Osteocyte (in vitro differentiated cells): ENCODE measurements around the gene CKAP4. TPM values are rescaled to one million over a fixed set of nuclear protein-coding genes. Genes with fewer than 3 reads are reported as not detected.

Experiments
- DNase-seq: peaks from one replicate; pipeline ENCODE4 v3.0.0; 2021; ENCODE audit warnings: mixed read lengths; ENCODE audit not compliant: unreplicated experiment; ENCODE audit errors: extremely low spot score
- H3K27ac Mint-ChIP-seq: one replicate; pipeline ENCODE4 v1.8.0; 2021; ENCODE audit warnings: mild to moderate bottlenecking, mixed read lengths; ENCODE audit not compliant: unreplicated experiment
- H3K27me3 Mint-ChIP-seq: one replicate; pipeline ENCODE4 v1.8.0; 2021; ENCODE audit warnings: mixed read lengths; ENCODE audit not compliant: unreplicated experiment
- H3K36me3 Mint-ChIP-seq: one replicate; pipeline ENCODE4 v1.8.0; 2021; ENCODE audit warnings: mixed read lengths; ENCODE audit not compliant: unreplicated experiment
- H3K4me1 Mint-ChIP-seq: one replicate; pipeline ENCODE4 v1.8.0; 2021; ENCODE audit warnings: mixed read lengths; ENCODE audit not compliant: unreplicated experiment
- H3K4me3 Mint-ChIP-seq: one replicate; pipeline ENCODE4 v1.8.0; 2021; ENCODE audit warnings: mild to moderate bottlenecking, moderate library complexity, mixed read lengths; ENCODE audit not compliant: unreplicated experiment
- H3K9me3 Mint-ChIP-seq: one replicate; pipeline ENCODE4 v1.8.0; 2021; ENCODE audit warnings: mixed read lengths; ENCODE audit not compliant: unreplicated experiment
- CTCF ChIP-seq: fragments of 200-600 bp; sonication (generic); IDR thresholded peaks from 2 replicates; pipeline ENCODE4 v1.5.0; 2021; ENCODE audit warnings: antibody characterized with exemption, mild to moderate bottlenecking, moderate library complexity
- total RNA-seq: library from RNA; stranded (reverse); gene quantifications from 2 replicates; pipeline ENCODE4 v1.2.1, GENCODE V29; 2021

Gene CKAP4
- total RNA-seq, 1 donor from 2014 or later = 182 TPM

- no peak overlapping the region for H3K27ac Mint-ChIP-seq
- H3K4me1 Mint-ChIP-seq = peaks cover 2% of the 10 kb centered on the region
- no peaks in the 10 kb centered on the region for H3K9me3 Mint-ChIP-seq
- TF ChIP-seq CTCF = no peak
- no peak for DNase-seq
- H3K4me3 Mint-ChIP-seq = no peak overlapping the region
- peaks cover 20% of the 10 kb centered on the region for H3K36me3 Mint-ChIP-seq
- H3K27me3 Mint-ChIP-seq = no peaks in the 10 kb centered on the region
Measured at GRCh38 chr12:106233011-106233410, 14.8 kb downstream of the CKAP4 start.

GRCh38 chr12:106229036-106229591 is 18.7 kb downstream of the CKAP4 start:
- Mint-ChIP-seq H3K4me3 (no peak overlapping the region), H3K4me1 (peaks cover 11% of the 10 kb centered on the region), H3K27me3 (no peaks in the 10 kb centered on the region), H3K9me3 (no peaks in the 10 kb centered on the region), H3K36me3 (peaks cover 4% of the 10 kb centered on the region), H3K27ac (no peak overlapping the region)
- DNase-seq = no peak
- no peak for TF ChIP-seq CTCF

- TF ChIP-seq CTCF = no peak
- H3K27me3 Mint-ChIP-seq = no peaks in the 10 kb centered on the region
- no peak overlapping the region for H3K4me3 Mint-ChIP-seq
- no peak for DNase-seq
- H3K27ac Mint-ChIP-seq = no peak overlapping the region
- no peaks in the 10 kb centered on the region for H3K36me3 Mint-ChIP-seq
- H3K9me3 Mint-ChIP-seq = no peaks in the 10 kb centered on the region
- peaks cover 13% of the 10 kb centered on the region for H3K4me1 Mint-ChIP-seq
Measured at GRCh38 chr12:106228320-106228710, 19.5 kb downstream of the CKAP4 start.

- Mint-ChIP-seq H3K4me3 (no peak overlapping the region), H3K4me1 (peaks cover 13% of the 10 kb centered on the region), H3K27me3 (no peaks in the 10 kb centered on the region), H3K36me3 (no peaks in the 10 kb centered on the region), H3K27ac (no peak overlapping the region), H3K9me3 (no peaks in the 10 kb centered on the region)
- TF ChIP-seq CTCF = no peak
- no peak for DNase-seq
Measured at GRCh38 chr12:106227641-106228319, 20.0 kb downstream of the CKAP4 start.

- no peaks in the 10 kb centered on the region for H3K36me3 Mint-ChIP-seq
- DNase-seq = no peak
- H3K27ac Mint-ChIP-seq = peak overlapping the region; percentile 43
- H3K27me3 Mint-ChIP-seq = no peaks in the 10 kb centered on the region
- peaks cover 13% of the 10 kb centered on the region for H3K4me1 Mint-ChIP-seq
- H3K9me3 Mint-ChIP-seq = no peaks in the 10 kb centered on the region
- peak; percentile 75 for TF ChIP-seq CTCF
- H3K4me3 Mint-ChIP-seq = no peak overlapping the region
Measured at GRCh38 chr12:106226884-106227640, 20.8 kb downstream of the CKAP4 start.
